ENCODE measurements around the gene FAM50A.
A peak's percentile ranks its signal among the peaks of the same experiment; 100 is the strongest.
"Not testable (repeated sequence)": the region's sequence is repeated elsewhere in the genome, so short reads cannot be mapped to it uniquely, and the experiment has no call there.

The FAM50A gene

DNA sequence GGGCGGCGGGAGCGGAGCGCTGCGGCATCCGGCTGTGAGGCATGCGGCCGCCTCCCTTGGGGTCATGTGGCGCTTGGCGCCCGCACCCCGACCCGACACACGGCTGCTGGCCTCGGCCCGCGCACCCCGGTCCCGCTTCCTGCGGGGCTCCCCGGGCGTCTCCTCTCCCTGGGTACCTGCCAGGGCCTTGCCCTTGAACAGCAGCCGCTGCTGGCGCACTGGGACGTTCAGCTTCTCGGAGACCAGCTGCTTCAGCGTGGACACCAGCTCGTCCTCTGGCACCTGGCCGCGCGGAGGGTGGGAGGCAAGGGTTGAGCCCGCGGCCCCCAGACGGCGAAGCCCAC is 42.1 kb downstream of the FAM50A start:
- no peak for DNase-seq

DNA sequence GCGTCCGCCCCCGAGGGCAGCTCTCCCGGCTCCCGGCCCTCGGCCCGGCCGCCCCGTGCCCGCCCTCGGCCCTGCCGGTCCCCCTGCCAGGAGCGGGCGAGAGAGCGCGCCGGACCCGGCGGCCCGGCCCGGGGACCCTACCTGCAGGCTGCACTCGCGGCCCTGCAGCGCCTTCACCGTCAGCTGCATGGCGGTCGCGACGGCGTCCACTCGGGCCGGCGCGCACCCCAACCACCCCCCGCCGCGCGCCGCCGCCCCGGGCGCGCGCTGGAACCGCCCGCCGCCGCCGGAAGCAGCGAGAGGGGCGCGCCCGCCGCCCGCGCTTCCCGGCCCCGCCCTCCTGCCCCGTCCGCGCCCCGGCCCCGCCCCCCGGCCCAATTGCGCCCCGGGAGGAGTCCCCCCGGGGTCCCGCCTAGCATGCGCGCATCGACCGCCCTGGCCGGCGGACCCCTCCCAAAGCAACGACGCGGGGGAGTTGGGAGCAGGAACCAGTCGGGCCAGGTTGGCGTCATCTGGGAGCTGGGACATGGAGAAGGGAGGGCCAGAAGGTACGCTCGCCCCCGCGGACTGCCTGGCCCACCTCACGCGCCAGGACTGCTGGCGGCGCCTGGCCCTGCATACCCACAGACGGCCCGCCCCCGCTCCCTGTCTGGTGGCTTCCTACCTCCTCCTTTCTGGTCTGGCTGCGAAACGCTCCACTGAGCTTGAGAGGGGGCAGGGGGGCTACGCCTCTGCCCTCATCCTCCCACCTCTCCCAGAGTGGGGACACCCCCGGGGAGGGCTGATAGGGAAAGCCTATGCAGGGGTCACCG is 42.7 kb downstream of the FAM50A start, which contains the start of gene UBL4A:
Gene UBL4A, minus strand, starts transcription at position 220 of the 812 bp plus-strand sequence. Its CDS starts 31 bp downstream, at position 189.
- DNase-seq = peak; percentile 16

DNA sequence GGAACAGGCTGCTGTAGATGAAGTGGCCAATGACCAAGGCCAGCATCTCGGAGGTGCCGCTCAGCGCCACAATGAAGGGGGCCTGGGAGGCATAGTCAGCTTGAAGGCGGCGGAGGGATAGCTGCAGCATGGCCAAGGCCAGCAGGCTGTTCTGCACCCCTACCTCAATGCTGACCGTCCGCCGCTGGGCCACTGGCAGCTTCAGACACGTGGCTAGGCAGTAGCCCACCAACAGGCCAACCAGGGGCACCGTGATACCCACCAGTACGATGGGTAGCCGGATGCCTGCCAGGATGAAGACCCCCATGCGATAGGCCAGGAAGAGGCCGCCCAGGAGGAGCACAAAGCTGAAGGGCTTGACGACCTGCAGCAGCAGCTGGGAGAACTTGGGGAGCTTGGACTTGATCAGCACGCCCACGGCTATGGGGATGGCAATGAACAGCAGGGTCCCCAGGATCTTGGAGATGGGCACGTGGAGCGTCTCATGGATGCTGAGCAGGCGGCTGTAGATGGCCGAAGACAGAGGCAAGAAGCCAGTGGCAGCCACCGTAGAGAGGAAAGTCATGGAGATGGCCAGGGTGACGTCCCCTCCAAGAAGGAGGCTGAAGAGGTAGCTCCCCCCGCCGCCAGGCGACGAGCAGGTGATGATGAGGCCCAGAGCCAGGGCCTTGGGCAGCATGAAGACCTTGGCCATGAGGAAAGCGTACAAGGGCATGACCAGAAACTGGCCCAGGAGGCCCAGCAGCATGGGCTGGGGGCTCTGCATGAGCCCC is 43.8 kb downstream of the FAM50A start:
- DNase-seq = no peak

DNA sequence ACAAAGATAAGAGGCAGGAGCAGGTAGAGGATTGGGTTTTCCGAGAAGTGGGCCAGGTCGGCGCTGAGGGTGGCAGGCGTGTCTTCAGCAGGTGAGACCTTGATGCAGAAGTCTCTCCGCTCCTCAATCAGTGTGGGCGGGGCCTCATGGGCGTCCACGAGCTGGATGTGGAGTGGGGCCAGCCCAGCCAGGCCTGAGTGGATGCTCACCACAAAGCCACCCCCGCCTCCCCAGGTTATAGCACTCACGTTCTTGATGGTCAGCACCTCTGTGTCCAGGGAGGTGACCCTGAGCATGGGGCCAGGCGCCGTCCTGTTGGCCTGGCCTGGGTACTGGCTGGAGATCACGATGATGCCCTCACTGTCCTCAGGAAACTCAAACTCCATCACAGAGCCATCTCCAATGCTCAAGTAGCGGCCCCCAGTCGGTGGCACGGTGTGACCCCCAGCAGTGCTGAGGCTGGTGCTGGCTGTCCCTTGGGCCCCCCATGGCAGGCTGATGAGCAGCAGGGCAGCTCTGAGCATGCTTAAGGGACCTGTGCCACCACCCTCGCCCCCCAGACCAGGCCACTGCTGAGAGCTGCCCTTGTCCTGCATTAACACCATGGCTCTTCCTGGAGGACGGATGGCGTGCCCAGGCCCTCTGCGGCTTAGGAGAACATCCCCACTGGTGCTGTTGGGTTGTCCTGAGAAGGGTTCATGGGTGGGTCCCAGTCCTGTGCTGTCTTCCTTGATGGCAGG is 44.6 kb downstream of the FAM50A start:
- no peak for DNase-seq

DNA sequence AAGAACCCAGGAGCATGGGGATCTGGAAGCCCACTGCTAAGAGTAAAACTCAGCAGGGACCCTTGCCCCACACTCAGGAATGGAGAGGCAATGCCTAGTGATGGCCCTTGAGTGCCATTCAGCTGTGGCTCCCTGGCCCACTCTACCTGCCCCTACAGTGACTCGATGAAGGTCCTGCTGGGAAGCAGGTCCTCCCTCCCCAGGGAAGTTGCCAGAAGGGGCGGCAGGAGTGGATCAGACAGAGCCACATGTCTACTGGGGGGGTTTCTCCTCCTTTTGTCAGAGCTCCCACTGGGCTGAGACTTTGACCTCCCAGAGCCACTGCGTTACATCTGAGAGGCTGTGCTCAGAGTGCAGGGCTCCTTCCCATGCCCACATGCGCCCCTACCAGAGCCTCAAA is 45.2 kb downstream of the FAM50A start:
- no peak for DNase-seq

DNA sequence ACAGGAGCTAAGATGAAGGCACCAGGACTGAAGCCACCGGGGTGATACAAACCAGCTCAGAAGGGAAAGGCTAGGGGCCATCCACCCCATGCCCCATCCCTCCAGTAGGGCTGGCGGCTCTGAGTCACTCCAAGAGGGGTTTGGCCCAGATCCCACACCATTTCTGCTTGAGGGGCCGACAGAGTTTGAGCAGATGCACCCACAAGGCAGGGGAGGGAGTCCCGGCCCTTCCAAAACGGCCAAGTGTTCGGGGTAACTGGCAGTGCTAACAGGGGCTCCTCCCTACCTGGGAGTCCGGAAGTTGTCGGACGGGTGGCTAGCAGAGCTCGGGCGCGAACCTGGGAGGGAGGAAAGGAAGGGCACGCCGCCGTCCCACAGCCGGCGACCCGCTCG is 46.1 kb downstream of the FAM50A start:
- DNase-seq = no peak

DNA sequence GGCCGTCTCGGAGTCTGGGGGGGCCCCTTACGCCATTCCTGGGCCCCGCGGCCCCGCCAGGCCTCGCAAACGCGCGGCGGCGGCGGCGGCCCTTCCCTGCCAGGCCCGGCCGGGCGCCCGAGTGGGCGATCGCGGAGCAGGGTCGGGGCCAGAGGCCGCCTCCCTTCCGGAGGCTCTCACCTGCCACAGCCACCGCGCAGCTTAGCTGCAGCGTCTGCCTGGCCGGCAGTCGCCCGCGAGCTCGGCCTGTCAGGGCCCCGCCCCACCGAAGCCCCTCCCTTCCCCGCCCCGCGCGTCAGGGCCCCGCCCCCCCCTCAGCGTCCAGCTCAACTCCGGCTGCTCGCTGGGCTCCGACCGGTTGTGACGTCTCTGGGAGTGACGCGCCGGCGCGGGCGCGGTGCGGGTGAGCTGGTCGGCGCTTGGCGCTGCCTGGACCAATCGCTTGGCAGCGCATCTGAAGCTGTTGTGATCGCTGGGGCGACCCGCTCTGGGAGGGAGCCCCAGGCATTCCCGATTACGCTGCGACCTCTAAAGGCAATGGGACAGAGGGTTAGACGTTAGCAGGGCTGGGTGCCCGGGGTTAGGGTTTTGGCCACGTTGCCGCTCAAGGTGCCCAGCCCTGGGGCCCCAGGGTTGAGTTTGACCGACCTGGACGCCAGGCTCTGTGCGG is 46.6 kb downstream of the FAM50A start, which contains the start of gene SLC10A3:
Gene SLC10A3, minus strand, starts transcription at position 216 of the 670 bp plus-strand sequence. CDS start 1,689 bp downstream, outside the sequence.
- DNase-seq = peak; percentile 88

DNA sequence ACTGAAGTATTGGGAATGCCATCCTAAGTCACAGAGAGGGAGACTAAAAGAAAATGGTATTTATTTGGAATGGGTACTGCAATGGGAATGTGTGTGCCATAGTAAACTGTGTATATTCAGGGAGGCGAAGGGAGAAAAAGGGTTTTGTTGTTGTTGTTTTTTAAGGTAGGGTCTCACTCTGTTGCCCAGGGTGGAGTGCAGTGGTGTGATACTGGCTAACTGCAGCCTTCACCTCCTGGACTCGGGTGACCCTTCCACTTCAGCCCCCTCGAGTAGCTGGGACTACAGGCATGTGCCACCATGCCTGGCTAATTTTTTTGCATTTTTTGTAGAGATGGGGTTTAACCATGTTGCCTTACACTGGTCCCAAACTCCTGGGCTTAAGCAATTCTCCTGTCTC is 50.8 kb downstream of the FAM50A start:
- no peak for DNase-seq

DNA sequence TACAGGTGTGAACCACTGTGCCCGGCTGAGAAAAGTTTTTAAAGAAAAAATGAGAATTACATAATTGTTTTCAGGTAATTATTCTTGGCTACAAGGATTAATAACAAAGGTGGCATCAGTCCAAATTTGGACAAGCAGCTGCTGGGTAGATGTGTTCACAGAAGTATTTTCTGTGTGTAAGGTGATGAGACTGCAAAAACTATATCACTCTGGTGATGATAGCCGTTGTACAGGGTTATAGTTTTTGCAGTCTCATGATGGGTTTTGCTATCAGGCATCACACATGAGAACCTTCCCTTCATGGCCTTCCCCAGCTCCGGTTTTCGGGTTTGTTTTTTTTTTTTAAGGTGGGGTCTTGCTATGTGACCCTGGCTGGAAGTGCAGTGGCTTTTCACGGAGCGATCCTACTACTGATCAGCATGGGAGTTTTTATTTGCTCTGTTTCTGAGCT is 51.6 kb downstream of the FAM50A start:
- DNase-seq = no peak

DNA sequence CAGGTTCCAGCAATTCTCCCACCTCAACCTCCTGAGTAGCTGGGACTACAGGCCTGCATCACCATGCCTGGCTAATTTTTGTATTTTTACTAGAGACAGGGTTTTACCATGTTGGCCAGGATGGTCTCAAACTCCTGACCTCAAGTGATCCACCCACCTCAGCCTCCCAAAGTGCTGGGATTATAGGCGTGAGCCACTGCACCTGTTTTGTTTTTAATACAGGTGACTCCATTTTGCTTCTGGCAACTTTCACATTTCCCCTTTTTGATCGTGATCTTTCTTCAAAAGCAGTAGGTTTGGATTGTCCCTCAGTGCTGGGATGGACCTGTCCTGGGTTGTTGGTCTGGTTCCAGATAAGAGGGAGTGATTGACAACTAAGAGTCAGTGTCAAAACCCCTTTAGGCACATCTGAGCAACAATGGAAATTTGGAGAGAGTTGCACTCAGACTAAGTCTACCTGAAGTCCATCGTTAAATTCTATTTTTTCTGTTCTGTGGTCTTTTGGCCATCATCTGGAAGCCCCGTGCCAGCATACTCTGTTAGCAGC is 52.7 kb downstream of the FAM50A start:
- not testable (repeated sequence) for DNase-seq
